ENCODE measurements around the gene DISP2.

Gene DISP2

GRCh38 chr15:40365624-40366456, 7.8 kb downstream of the DISP2 start:
- no peaks in the 10 kb centered on the region for H3K79me1 ChIP-seq (ENCODE audit: low read depth, low read length)
- no peak overlapping the region for H2AK5ac ChIP-seq (ENCODE audit: low read depth, low read length)
- no peak overlapping the region for H2AFZ ChIP-seq (ENCODE audit: low read length)
- no peak overlapping the region for H3K4me2 ChIP-seq (ENCODE audit: insufficient read depth, low read length, poor library complexity, severe bottlenecking)
- H3K4me3 ChIP-seq (ENCODE audit: low read length in 2 of 2) = no peak overlapping the region
- H2BK5ac ChIP-seq (ENCODE audit: low read length) = no peak overlapping the region
- no peak overlapping the region for H4K8ac ChIP-seq (ENCODE audit: low read depth, low read length)
- no peak overlapping the region for H3K18ac ChIP-seq (ENCODE audit: low read length)
- H2BK12ac ChIP-seq (ENCODE audit: low read length) = no peak overlapping the region
- no peak overlapping the region for H4K91ac ChIP-seq (ENCODE audit: low read depth, low read length, poor library complexity)
- H3K14ac ChIP-seq (ENCODE audit: low read length) = no peak overlapping the region
- no peaks in the 10 kb centered on the region for H3K9me3 ChIP-seq (replicated peaks in 1 of 2; ENCODE audit: control insufficient read depth in 2 of 2, insufficient read depth in 1 of 2, low read depth in 1 of 2, low read length in 2 of 2)
- H3K36me3 ChIP-seq (replicated peaks in 1 of 2; ENCODE audit: control insufficient read depth in 2 of 2, insufficient read depth in 2 of 2, low read length in 2 of 2) = no peaks in the 10 kb centered on the region
- WGBS, 2 donors (ENCODE audit: extremely low coverage in 2 of 2, insufficient read length in 2 of 2, insufficient replicate concordance in 1 of 2) = no CpG with 5 or more reads among the region's 11 CpGs
- H3K27ac ChIP-seq (replicated peaks; ENCODE audit: low read length) = no peak overlapping the region
- no peak for DNase-seq (ENCODE audit: low spot score)
- peaks cover 0 to 6% of the 10 kb centered on the region in 2 donors for H3K4me1 ChIP-seq (ENCODE audit: control insufficient read depth in 2 of 2, insufficient read depth in 1 of 2, low read depth in 1 of 2, low read length in 2 of 2)
- no peak overlapping the region for H2BK120ac ChIP-seq (ENCODE audit: low read depth, low read length)
- no peak overlapping the region for H2BK15ac ChIP-seq (ENCODE audit: low read length)
- H3K27me3 ChIP-seq (ENCODE audit: control insufficient read depth in 3 of 3, insufficient read depth in 3 of 3, low read depth in 1 of 3, low read length in 3 of 3) = peaks cover 0 to 87% (median 32%) of the 10 kb centered on the region in 3 experiments
- H3K23ac ChIP-seq (ENCODE audit: low read depth, low read length, poor library complexity) = no peak overlapping the region
- no peak overlapping the region for H3K4ac ChIP-seq (ENCODE audit: low read length)
- H3K9ac ChIP-seq (ENCODE audit: low read depth, low read length, poor library complexity) = no peak overlapping the region

GRCh38 chr15:40366457-40367370, 8.7 kb downstream of the DISP2 start:
- no peak overlapping the region for H3K9ac ChIP-seq (ENCODE audit: low read depth, low read length, poor library complexity)
- no peak overlapping the region for H2AFZ ChIP-seq (ENCODE audit: low read length)
- H3K18ac ChIP-seq (ENCODE audit: low read length) = no peak overlapping the region
- peaks cover 0 to 88% (median 30%) of the 10 kb centered on the region in 3 experiments for H3K27me3 ChIP-seq (ENCODE audit: control insufficient read depth in 3 of 3, insufficient read depth in 3 of 3, low read depth in 1 of 3, low read length in 3 of 3)
- no CpG with 5 or more reads among the region's 14 CpGs for WGBS, 2 donors (ENCODE audit: extremely low coverage in 2 of 2, insufficient read length in 2 of 2, insufficient replicate concordance in 1 of 2)
- peaks cover 0 to 6% of the 10 kb centered on the region in 2 donors for H3K4me1 ChIP-seq (ENCODE audit: control insufficient read depth in 2 of 2, insufficient read depth in 1 of 2, low read depth in 1 of 2, low read length in 2 of 2)
- no peaks in the 10 kb centered on the region for H3K79me1 ChIP-seq (ENCODE audit: low read depth, low read length)
- H3K9me3 ChIP-seq (replicated peaks in 1 of 2; ENCODE audit: control insufficient read depth in 2 of 2, insufficient read depth in 1 of 2, low read depth in 1 of 2, low read length in 2 of 2) = no peaks in the 10 kb centered on the region
- H3K14ac ChIP-seq (ENCODE audit: low read length) = no peak overlapping the region
- no peak for DNase-seq (ENCODE audit: low spot score)
- no peak overlapping the region for H4K8ac ChIP-seq (ENCODE audit: low read depth, low read length)
- no peak overlapping the region for H2BK5ac ChIP-seq (ENCODE audit: low read length)
- H3K36me3 ChIP-seq (replicated peaks in 1 of 2; ENCODE audit: control insufficient read depth in 2 of 2, insufficient read depth in 2 of 2, low read length in 2 of 2) = no peaks in the 10 kb centered on the region
- H4K91ac ChIP-seq (ENCODE audit: low read depth, low read length, poor library complexity) = no peak overlapping the region
- no peak overlapping the region for H2BK15ac ChIP-seq (ENCODE audit: low read length)
- no peak overlapping the region for H3K27ac ChIP-seq (replicated peaks; ENCODE audit: low read length)
- H3K4me3 ChIP-seq (ENCODE audit: low read length in 2 of 2) = no peak overlapping the region
- H2BK120ac ChIP-seq (ENCODE audit: low read depth, low read length) = no peak overlapping the region
- no peak overlapping the region for H3K4me2 ChIP-seq (ENCODE audit: insufficient read depth, low read length, poor library complexity, severe bottlenecking)
- H2BK12ac ChIP-seq (ENCODE audit: low read length) = no peak overlapping the region
- H2AK5ac ChIP-seq (ENCODE audit: low read depth, low read length) = no peak overlapping the region
- peak overlapping the region; percentile 9 for H3K23ac ChIP-seq (ENCODE audit: low read depth, low read length, poor library complexity)
- H3K4ac ChIP-seq (ENCODE audit: low read length) = no peak overlapping the region

- H2BK120ac ChIP-seq (ENCODE audit: low read depth, low read length) = no peak overlapping the region
- no peak for DNase-seq (ENCODE audit: low spot score)
- H2BK5ac ChIP-seq (ENCODE audit: low read length) = no peak overlapping the region
- no CpG with 5 or more reads among the region's 5 CpGs for WGBS, 2 donors (ENCODE audit: extremely low coverage in 2 of 2, insufficient read length in 2 of 2, insufficient replicate concordance in 1 of 2)
- H3K9ac ChIP-seq (ENCODE audit: low read depth, low read length, poor library complexity) = peak overlapping the region; percentile 77
- no peak overlapping the region for H3K4me3 ChIP-seq (ENCODE audit: low read length in 2 of 2)
- H3K4ac ChIP-seq (ENCODE audit: low read length) = no peak overlapping the region
- H3K9me3 ChIP-seq (replicated peaks in 1 of 2; ENCODE audit: control insufficient read depth in 2 of 2, insufficient read depth in 1 of 2, low read depth in 1 of 2, low read length in 2 of 2) = no peaks in the 10 kb centered on the region
- no peak overlapping the region for H4K91ac ChIP-seq (ENCODE audit: low read depth, low read length, poor library complexity)
- H3K79me1 ChIP-seq (ENCODE audit: low read depth, low read length) = no peaks in the 10 kb centered on the region
- peak overlapping the region; percentile 99 for H2AFZ ChIP-seq (ENCODE audit: low read length)
- peak overlapping the region; percentile 32 for H3K23ac ChIP-seq (ENCODE audit: low read depth, low read length, poor library complexity)
- no peak overlapping the region for H4K8ac ChIP-seq (ENCODE audit: low read depth, low read length)
- peak overlapping the region; percentile 1 for H2AK5ac ChIP-seq (ENCODE audit: low read depth, low read length)
- no peaks in the 10 kb centered on the region for H3K36me3 ChIP-seq (replicated peaks in 1 of 2; ENCODE audit: control insufficient read depth in 2 of 2, insufficient read depth in 2 of 2, low read length in 2 of 2)
- H3K4me1 ChIP-seq (ENCODE audit: control insufficient read depth in 2 of 2, insufficient read depth in 1 of 2, low read depth in 1 of 2, low read length in 2 of 2) = peaks cover 0 to 6% of the 10 kb centered on the region in 2 donors
- H2BK12ac ChIP-seq (ENCODE audit: low read length) = no peak overlapping the region
- peak overlapping the region; percentile 85 for H3K18ac ChIP-seq (ENCODE audit: low read length)
- H3K27ac ChIP-seq (replicated peaks; ENCODE audit: low read length) = no peak overlapping the region
- H3K4me2 ChIP-seq (ENCODE audit: insufficient read depth, low read length, poor library complexity, severe bottlenecking) = peak overlapping the region; percentile 55
- H3K27me3 ChIP-seq (ENCODE audit: control insufficient read depth in 3 of 3, insufficient read depth in 3 of 3, low read depth in 1 of 3, low read length in 3 of 3) = peaks cover 0 to 85% (median 28%) of the 10 kb centered on the region in 3 experiments
- no peak overlapping the region for H3K14ac ChIP-seq (ENCODE audit: low read length)
- H2BK15ac ChIP-seq (ENCODE audit: low read length) = no peak overlapping the region
These were observed 9.3 kb downstream of the DISP2 start for GRCh38 chr15:40367371-40367685.

All from neuronal stem cell (in vitro differentiated cells).